ENCODE measurements around the gene CHTF18. TPM values are rescaled to one million over a fixed set of nuclear protein-coding genes. Genes with fewer than 3 reads are reported as not detected.

The CHTF18 gene
- total RNA-seq, 1 experiment from 2014 or later: 30.9 TPM

- Mint-ChIP-seq H3K27ac (ENCODE audit: low read depth, unreplicated experiment) (no peak overlapping the region), H3K27me3 (ENCODE audit: insufficient read depth, unreplicated experiment) (no peaks in the 10 kb centered on the region), H3K9me3 (ENCODE audit: unreplicated experiment) (no peaks in the 10 kb centered on the region), H3K4me1 (ENCODE audit: insufficient read depth, unreplicated experiment) (peaks cover 10% of the 10 kb centered on the region), H3K4me3 (ENCODE audit: unreplicated experiment) (no peak overlapping the region), H3K36me3 (ENCODE audit: insufficient read depth, unreplicated experiment) (no peaks in the 10 kb centered on the region)
- POLR2A ChIA-PET: interaction anchor here (0.8 to 2.0 kb wide), 2 partner anchors 9 to 13 kb away, joined by 3 to 6 read pairs; no protein-coding TSS in a partner anchor
- TF ChIP-seq CTCF (IDR thresholded peaks at IDR 0.05; ENCODE audit: unreplicated experiment): no peak
- CTCF ChIA-PET: interaction anchor here (0.7 kb wide), 1 partner anchor 291 kb away, joined by 3 read pairs; no protein-coding TSS in a partner anchor
- BruUV-seq (replicated peaks): no TSS peak
- DNase-seq (ENCODE audit: unreplicated experiment): no peak
- intact Hi-C loops (cut with micrococcal nuclease): no loop called here
These were observed 24.8 kb upstream of the CHTF18 start for GRCh38 chr16:763369-764183.

- no TSS peak for BruUV-seq (replicated peaks)
These were observed 24.2 kb upstream of the CHTF18 start for GRCh38 chr16:764184-764750.

GRCh38 chr16:764848-765487 lies 23.5 kb upstream of the CHTF18 start:
- intact Hi-C loops (cut with micrococcal nuclease): no loop called here
- POLR2A ChIA-PET: no interaction called here
- no peaks in the 10 kb centered on the region for H3K36me3 Mint-ChIP-seq (ENCODE audit: insufficient read depth, unreplicated experiment)
- H3K27me3 Mint-ChIP-seq (ENCODE audit: insufficient read depth, unreplicated experiment): no peaks in the 10 kb centered on the region
- no peak for TF ChIP-seq CTCF (IDR thresholded peaks at IDR 0.05; ENCODE audit: unreplicated experiment)
- no TSS peak for BruUV-seq (replicated peaks)
- H3K27ac Mint-ChIP-seq (ENCODE audit: low read depth, unreplicated experiment): no peak overlapping the region
- CTCF ChIA-PET: no interaction called here
- DNase-seq (ENCODE audit: unreplicated experiment): no peak
- no peaks in the 10 kb centered on the region for H3K9me3 Mint-ChIP-seq (ENCODE audit: unreplicated experiment)
- peaks cover 10% of the 10 kb centered on the region for H3K4me1 Mint-ChIP-seq (ENCODE audit: insufficient read depth, unreplicated experiment)
- no peak overlapping the region for H3K4me3 Mint-ChIP-seq (ENCODE audit: unreplicated experiment)

More at GRCh38 chr16:764184-764750, 24.2 kb upstream of the CHTF18 start:
- peaks cover 10% of the 10 kb centered on the region for H3K4me1 Mint-ChIP-seq (ENCODE audit: insufficient read depth, unreplicated experiment)
- CTCF ChIA-PET: no interaction called here
- no peaks in the 10 kb centered on the region for H3K36me3 Mint-ChIP-seq (ENCODE audit: insufficient read depth, unreplicated experiment)
- POLR2A ChIA-PET: no interaction called here
- H3K27ac Mint-ChIP-seq (ENCODE audit: low read depth, unreplicated experiment): no peak overlapping the region
- no peak for TF ChIP-seq CTCF (IDR thresholded peaks at IDR 0.05; ENCODE audit: unreplicated experiment)
- intact Hi-C loops (cut with micrococcal nuclease): no loop called here
- H3K4me3 Mint-ChIP-seq (ENCODE audit: unreplicated experiment): no peak overlapping the region
- no peaks in the 10 kb centered on the region for H3K9me3 Mint-ChIP-seq (ENCODE audit: unreplicated experiment)
- no peaks in the 10 kb centered on the region for H3K27me3 Mint-ChIP-seq (ENCODE audit: insufficient read depth, unreplicated experiment)
- no peak for DNase-seq (ENCODE audit: unreplicated experiment)

GRCh38 chr16:765488-765865 lies 22.9 kb upstream of the CHTF18 start:
- DNase-seq (ENCODE audit: unreplicated experiment): no peak
- Mint-ChIP-seq H3K4me3 (ENCODE audit: unreplicated experiment) (no peak overlapping the region), H3K9me3 (ENCODE audit: unreplicated experiment) (no peaks in the 10 kb centered on the region), H3K36me3 (ENCODE audit: insufficient read depth, unreplicated experiment) (no peaks in the 10 kb centered on the region), H3K27ac (ENCODE audit: low read depth, unreplicated experiment) (no peak overlapping the region), H3K4me1 (ENCODE audit: insufficient read depth, unreplicated experiment) (peaks cover 10% of the 10 kb centered on the region), H3K27me3 (ENCODE audit: insufficient read depth, unreplicated experiment) (no peaks in the 10 kb centered on the region)
- ChIA-PET CTCF (interaction anchor here (1.0 kb wide), 1 partner anchor 10 kb away, joined by 3 read pairs; no protein-coding TSS in a partner anchor), POLR2A (no interaction called here)
- BruUV-seq (replicated peaks): no TSS peak
- intact Hi-C loops (cut with micrococcal nuclease): no loop called here
- TF ChIP-seq CTCF (IDR thresholded peaks at IDR 0.05; ENCODE audit: unreplicated experiment): no peak
